Stimulated activated CD4-positive, alpha-beta T cell treated with anti-CD3 and anti-CD28 coated beads, TNF-alpha, amount 100 ng/mL, for 4 hours (primary cell): ENCODE data around the gene GLDC.
"Not testable (repeated sequence)": the region's sequence is repeated elsewhere in the genome, so short reads cannot be mapped to it uniquely, and the experiment has no call there.

ENCODE experiments used
- DNase-seq, 3 experiments: peaks; one replicate each; pipeline ENCODE4 v3.0.0-alpha.2; 2020; ENCODE audit warnings: low read depth in 3 of 3

GLDC gene

GRCh38 chr9:6664204-6664680 lies 18.7 kb upstream of the GLDC start:
- DNase-seq = no peak

GRCh38 chr9:6660512-6660911 lies 15.0 kb upstream of the GLDC start:
- DNase-seq = no peak

GRCh38 chr9:6658628-6659353 lies 13.3 kb upstream of the GLDC start:
- DNase-seq = no peak

- DNase-seq = no peak
Observed at GRCh38 chr9:6656614-6657300, 11.2 kb upstream of the GLDC start.

- DNase-seq = no peak
Observed at GRCh38 chr9:6655036-6655435, 9.5 kb upstream of the GLDC start.

- DNase-seq = no peak
Observed at GRCh38 chr9:6646293-6646636, 736 bp upstream of the GLDC start.

- peak in 1 of 3 experiments; percentile 16 for DNase-seq
Observed at GRCh38 chr9:6645105-6645354, 499 bp downstream of the GLDC start.

GRCh38 chr9:6644346-6645104 lies 1.0 kb downstream of the GLDC start:
- no peak for DNase-seq

- no peak for DNase-seq
Observed at GRCh38 chr9:6641961-6642360, 3.6 kb downstream of the GLDC start.

GRCh38 chr9:6641561-6641960 lies 4.0 kb downstream of the GLDC start:
- no peak for DNase-seq

GRCh38 chr9:6641056-6641455 lies 4.5 kb downstream of the GLDC start:
- DNase-seq = no peak

GRCh38 chr9:6640268-6641051 lies 5.1 kb downstream of the GLDC start:
- DNase-seq = no peak

GRCh38 chr9:6639622-6640021 lies 5.9 kb downstream of the GLDC start:
- DNase-seq = no peak

GRCh38 chr9:6634444-6634843 lies 11.1 kb downstream of the GLDC start:
- DNase-seq = no peak

- no peak for DNase-seq
Observed at GRCh38 chr9:6633378-6633777, 12.2 kb downstream of the GLDC start.

- DNase-seq = no peak
Observed at GRCh38 chr9:6632516-6633183, 12.9 kb downstream of the GLDC start.

GRCh38 chr9:6631207-6631512 lies 14.4 kb downstream of the GLDC start:
- no peak for DNase-seq

- no peak for DNase-seq
Observed at GRCh38 chr9:6630502-6631206, 14.9 kb downstream of the GLDC start.

- DNase-seq = no peak
Observed at GRCh38 chr9:6628704-6629103, 16.8 kb downstream of the GLDC start.

GRCh38 chr9:6625363-6625762 lies 20.2 kb downstream of the GLDC start:
- DNase-seq = no peak

- DNase-seq = not testable (repeated sequence)
Observed at GRCh38 chr9:6622784-6623183, 22.7 kb downstream of the GLDC start.
